NCI-H2227 (cell line): ENCODE results near the gene NRIP1.

ENCODE experiments used
- DNase-seq: peaks from one replicate; lab custom pipeline; 2025; ENCODE audit not compliant: unreplicated experiment; lab: John Stamatoyannopoulos, UW

The NRIP1 gene

GRCh38 chr21:15064576-15065391, at the start of gene NRIP1:
Gene NRIP1 (minus strand): TSS chr21:15065000. CDS start chr21:14968192, 96,808 bp downstream.
- DNase-seq = peak; percentile 40

GRCh38 chr21:15112858-15113257, 48.1 kb upstream of the NRIP1 start:
- DNase-seq = no peak

GRCh38 chr21:15108801-15109200, 44.0 kb upstream of the NRIP1 start:
- DNase-seq = no peak

- no peak for DNase-seq
These were observed 39.7 kb upstream of the NRIP1 start for GRCh38 chr21:15104470-15104869.

- no peak for DNase-seq
These were observed 34.1 kb upstream of the NRIP1 start for GRCh38 chr21:15098908-15099307.

- DNase-seq = no peak
These were observed 33.4 kb upstream of the NRIP1 start for GRCh38 chr21:15098181-15098580.

- DNase-seq = no peak
These were observed 32.8 kb upstream of the NRIP1 start for GRCh38 chr21:15097580-15097979.

- DNase-seq = no peak
These were observed 31.3 kb upstream of the NRIP1 start for GRCh38 chr21:15096146-15096545.

GRCh38 chr21:15095326-15095725, 30.5 kb upstream of the NRIP1 start:
- DNase-seq = no peak

- DNase-seq = no peak
These were observed 29.9 kb upstream of the NRIP1 start for GRCh38 chr21:15094706-15095105.

- DNase-seq = no peak
These were observed 28.4 kb upstream of the NRIP1 start for GRCh38 chr21:15093216-15093615.

GRCh38 chr21:15092745-15093144, 27.9 kb upstream of the NRIP1 start:
- no peak for DNase-seq

GRCh38 chr21:15090390-15090789, 25.6 kb upstream of the NRIP1 start:
- DNase-seq = no peak

- DNase-seq = no peak
These were observed 23.7 kb upstream of the NRIP1 start for GRCh38 chr21:15088488-15088887.

GRCh38 chr21:15084668-15085067, 19.9 kb upstream of the NRIP1 start:
- DNase-seq = no peak

GRCh38 chr21:15080526-15080925, 15.7 kb upstream of the NRIP1 start:
- no peak for DNase-seq

- DNase-seq = no peak
These were observed 14.5 kb upstream of the NRIP1 start for GRCh38 chr21:15079269-15079668.

- DNase-seq = no peak
These were observed 13.4 kb upstream of the NRIP1 start for GRCh38 chr21:15078180-15078579.

GRCh38 chr21:15077529-15078145, 12.8 kb upstream of the NRIP1 start:
- DNase-seq = no peak

GRCh38 chr21:15076730-15077129, 11.9 kb upstream of the NRIP1 start:
- no peak for DNase-seq

GRCh38 chr21:15071009-15071408, 6.2 kb upstream of the NRIP1 start:
- DNase-seq = no peak

GRCh38 chr21:15066123-15066575, 1.3 kb upstream of the NRIP1 start:
- DNase-seq = no peak
